Breast epithelium (tissue), 4 donors: ENCODE results near the gene PTPN1. TPM values are rescaled to one million over a fixed set of nuclear protein-coding genes. Genes with fewer than 3 reads are reported as not detected.

ENCODE experiments used
- DNase-seq, 2 donors: peaks; one replicate each; pipeline ENCODE4 v3.0.0-alpha.2; 2019; ENCODE audit warnings: low spot score in 2 of 2
- H3K27ac ChIP-seq, 2 donors: fragments of 200-600 bp; sonication (generic) in 1 of 2; one replicate each; pipeline ENCODE4 v1.5.1; 2016 to 2019; ENCODE audit warnings: mild to moderate bottlenecking in 1 of 2
- H3K27me3 ChIP-seq, 2 donors: fragments of 200-600 bp; sonication (generic) in 1 of 2; one replicate each; pipeline versions ENCODE4 v1.5.1 to v1.6.0; 2017 to 2019; ENCODE audit warnings: control low read depth in 1 of 2, mild to moderate bottlenecking in 1 of 2
- H3K36me3 ChIP-seq: fragments of 200-600 bp; one replicate; pipeline ENCODE4 v1.5.1; 2019
- H3K4me1 ChIP-seq, 2 donors: fragments of 200-600 bp; sonication (generic); one replicate each; pipeline ENCODE4 v1.5.1; 2016 to 2019; ENCODE audit warnings: control low read depth in 1 of 2
- H3K4me3 ChIP-seq, 3 donors: fragments of 200-600 bp; sonication (generic); 1 replicate in 2 of 3; 2 replicates in 1 of 3; pipeline ENCODE4 v1.5.1; 2016 to 2019; ENCODE audit warnings: mild to moderate bottlenecking in 3 of 3, moderate library complexity in 2 of 3
- H3K9me3 ChIP-seq, 2 donors: fragments of 200-600 bp; sonication (generic) in 1 of 2; one replicate each; pipeline ENCODE4 v1.5.1; 2016 to 2019; ENCODE audit warnings: control low read depth in 1 of 2
- CTCF ChIP-seq, 3 donors: fragments of 450-650 bp; IDR thresholded peaks; one replicate each; pipeline ENCODE4 v1.5.1; 2016 to 2017; ENCODE audit warnings: antibody characterized with exemption in 3 of 3, mild to moderate bottlenecking in 3 of 3, moderate library complexity in 3 of 3
- POLR2A ChIP-seq: fragments of 450-650 bp; IDR thresholded peaks from one replicate; pipeline ENCODE4 v1.6.1; 2016; ENCODE audit warnings: antibody characterized with exemption, mild to moderate bottlenecking, moderate library complexity
- POLR2AphosphoS5 ChIP-seq, 3 donors: sonication (generic); formaldehyde crosslinking; IDR thresholded peaks; one replicate each; pipeline ENCODE4 v1.6.1; 2017; ENCODE audit warnings: antibody characterized with exemption in 3 of 3
- intact Hi-C: fragments of 100-400 bp; cut with DNase I; formaldehyde crosslinking; loops from one replicate; pipeline ENCODE4 v1.15.1; 2023; ENCODE audit warnings: low total_unique reads
- total RNA-seq, 3 donors: library from RNA; depleted of rRNA; stranded (reverse); fragments of >200 nt; gene quantifications; one replicate each; pipeline ENCODE4 v1.1.0, GENCODE V29; 2016

The PTPN1 gene
- total RNA-seq, 3 donors from 2014 or later, result 23.8 to 29.2 (median 28.5) TPM

DNA sequence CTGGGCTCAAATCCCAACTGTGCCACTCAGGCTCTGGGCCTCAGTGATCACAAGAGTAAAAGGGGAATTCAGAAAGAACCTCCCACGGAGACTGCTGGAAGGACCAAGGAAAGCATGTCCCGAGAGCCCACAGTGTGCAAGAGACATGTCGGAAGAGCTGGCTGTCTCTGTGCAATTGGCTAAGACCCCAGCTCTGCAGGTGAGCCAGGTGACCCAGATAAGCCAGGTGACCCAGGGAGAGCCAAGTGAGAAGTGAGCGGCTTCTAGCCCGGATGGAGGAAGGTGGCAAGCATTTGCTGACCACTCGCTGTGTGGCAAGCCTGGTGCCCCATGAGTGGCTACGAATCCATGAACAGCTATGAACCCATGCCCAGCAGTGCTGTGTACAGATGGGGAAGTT lies 122.1 kb downstream of the PTPN1 start:
- DNase-seq, result no peak
- Histone ChIP-seq H3K9me3 (no peaks in the 10 kb centered on the region), H3K27me3 (no peaks in the 10 kb centered on the region), H3K27ac (no peak overlapping the region), H3K36me3 (no peaks in the 10 kb centered on the region), H3K4me1 (no peaks in the 10 kb centered on the region), H3K4me3 (no peak overlapping the region)
- TF ChIP-seq CTCF (IDR thresholded peaks at IDR 0.05), result no peak
- no peak for TF ChIP-seq POLR2AphosphoS5 (IDR thresholded peaks at IDR 0.05)
- no peak for TF ChIP-seq POLR2A
- intact Hi-C loops, result no loop called here

GRCh38 chr20:50632701-50633100 lies 122.5 kb downstream of the PTPN1 start:
- Histone ChIP-seq H3K4me1 (no peaks in the 10 kb centered on the region), H3K9me3 (no peaks in the 10 kb centered on the region), H3K4me3 (no peak overlapping the region), H3K36me3 (no peaks in the 10 kb centered on the region), H3K27me3 (no peaks in the 10 kb centered on the region), H3K27ac (no peak overlapping the region)
- TF ChIP-seq POLR2A, result no peak
- no peak for TF ChIP-seq CTCF (IDR thresholded peaks at IDR 0.05)
- no peak for TF ChIP-seq POLR2AphosphoS5 (IDR thresholded peaks at IDR 0.05)
- DNase-seq, result no peak
- intact Hi-C loops, result no loop called here

GRCh38 chr20:50633361-50633760 lies 123.2 kb downstream of the PTPN1 start:
- DNase-seq, result no peak
- intact Hi-C loops, result no loop called here
- Histone ChIP-seq H3K27ac (no peak overlapping the region), H3K4me3 (no peak overlapping the region), H3K4me1 (no peaks in the 10 kb centered on the region), H3K9me3 (no peaks in the 10 kb centered on the region), H3K36me3 (no peaks in the 10 kb centered on the region), H3K27me3 (no peaks in the 10 kb centered on the region)
- no peak for TF ChIP-seq CTCF (IDR thresholded peaks at IDR 0.05)
- no peak for TF ChIP-seq POLR2A
- TF ChIP-seq POLR2AphosphoS5 (IDR thresholded peaks at IDR 0.05), result no peak

GRCh38 chr20:50634191-50634590 lies 124.0 kb downstream of the PTPN1 start:
- Histone ChIP-seq H3K4me3 (no peak overlapping the region), H3K9me3 (no peaks in the 10 kb centered on the region), H3K36me3 (no peaks in the 10 kb centered on the region), H3K4me1 (no peaks in the 10 kb centered on the region), H3K27ac (no peak overlapping the region), H3K27me3 (no peaks in the 10 kb centered on the region)
- no peak for DNase-seq
- intact Hi-C loops, result no loop called here
- TF ChIP-seq CTCF (IDR thresholded peaks at IDR 0.05), result no peak
- no peak for TF ChIP-seq POLR2AphosphoS5 (IDR thresholded peaks at IDR 0.05)
- no peak for TF ChIP-seq POLR2A

Other genes with a start within 250 kb of the PTPN1 start
- gene RIPOR3, start 181.2 kb downstream of the PTPN1 start, total RNA-seq, result 10 to 100 TPM in 2 of 3 donors, 1 to 10 TPM in 1; 4.5 to 35.5 (median 26.9) TPM
- 10 to 100 TPM in 2 of 3 donors, 1 to 10 TPM in 1; 1.4 to 30.6 (median 13.4) TPM for gene PARD6B, start 221.2 kb downstream of the PTPN1 start, total RNA-seq